ENCODE results near the gene EML5. TPM values are rescaled to one million over a fixed set of nuclear protein-coding genes. Genes with fewer than 3 reads are reported as not detected.

Gene EML5
- total and polyA plus RNA-seq, 2 of the 13 experiments (the other 11 are each of a cell fraction or from before 2014, with no cell fraction given) = 0.11 TPM; not detected in 1

DNA sequence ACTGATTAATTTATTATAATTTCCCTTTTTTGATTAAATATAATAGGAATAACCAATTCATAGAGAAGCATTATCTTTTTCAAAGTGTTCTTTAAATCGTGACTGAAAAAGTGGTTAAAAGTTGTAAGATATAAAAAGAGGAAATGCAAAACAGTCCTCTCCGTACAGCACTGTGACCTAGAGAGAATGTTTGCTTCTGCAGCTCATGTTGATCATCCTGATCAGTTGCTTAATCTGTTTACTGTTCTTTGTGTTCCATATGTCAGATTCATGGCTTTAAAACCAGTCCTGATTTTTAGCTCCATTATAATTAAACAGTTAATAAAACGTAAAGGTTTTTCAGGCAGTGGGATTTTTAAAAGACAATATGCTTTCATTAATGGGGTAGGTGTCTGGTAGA, 36.4 kb upstream of the EML5 start (continued):
- no peak for TF ChIP-seq NR2F6 (IDR thresholded peaks at IDR 0.05)
- TF ChIP-seq NR2F6 (CRISPR knock-in tag; IDR thresholded peaks at IDR 0.05) = 0 out of 2 replicates have a peak, but pooled peaks have one; percentile 16
- TF ChIP-seq, protein P1, sequence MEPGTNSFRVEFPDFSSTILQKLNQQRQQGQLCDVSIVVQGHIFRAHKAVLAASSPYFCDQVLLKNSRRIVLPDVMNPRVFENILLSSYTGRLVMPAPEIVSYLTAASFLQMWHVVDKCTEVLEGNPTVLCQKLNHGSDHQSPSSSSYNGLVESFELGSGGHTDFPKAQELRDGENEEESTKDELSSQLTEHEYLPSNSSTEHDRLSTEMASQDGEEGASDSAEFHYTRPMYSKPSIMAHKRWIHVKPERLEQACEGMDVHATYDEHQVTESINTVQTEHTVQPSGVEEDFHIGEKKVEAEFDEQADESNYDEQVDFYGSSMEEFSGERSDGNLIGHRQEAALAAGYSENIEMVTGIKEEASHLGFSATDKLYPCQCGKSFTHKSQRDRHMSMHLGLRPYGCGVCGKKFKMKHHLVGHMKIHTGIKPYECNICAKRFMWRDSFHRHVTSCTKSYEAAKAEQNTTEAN (CRISPR knock-in tag; conservative IDR thresholded peaks at IDR 0.05) = no peak
- no peak for TF ChIP-seq GLI4 (CRISPR knock-in tag; IDR thresholded peaks at IDR 0.05; ENCODE audit: borderline replicate concordance)
- peak; percentile 78 for TF ChIP-seq CEBPG (CRISPR knock-in tag; IDR thresholded peaks at IDR 0.05)
- no peak for TF ChIP-seq HOXD1 (CRISPR knock-in tag; IDR thresholded peaks at IDR 0.05)
- TF ChIP-seq, protein P2, sequence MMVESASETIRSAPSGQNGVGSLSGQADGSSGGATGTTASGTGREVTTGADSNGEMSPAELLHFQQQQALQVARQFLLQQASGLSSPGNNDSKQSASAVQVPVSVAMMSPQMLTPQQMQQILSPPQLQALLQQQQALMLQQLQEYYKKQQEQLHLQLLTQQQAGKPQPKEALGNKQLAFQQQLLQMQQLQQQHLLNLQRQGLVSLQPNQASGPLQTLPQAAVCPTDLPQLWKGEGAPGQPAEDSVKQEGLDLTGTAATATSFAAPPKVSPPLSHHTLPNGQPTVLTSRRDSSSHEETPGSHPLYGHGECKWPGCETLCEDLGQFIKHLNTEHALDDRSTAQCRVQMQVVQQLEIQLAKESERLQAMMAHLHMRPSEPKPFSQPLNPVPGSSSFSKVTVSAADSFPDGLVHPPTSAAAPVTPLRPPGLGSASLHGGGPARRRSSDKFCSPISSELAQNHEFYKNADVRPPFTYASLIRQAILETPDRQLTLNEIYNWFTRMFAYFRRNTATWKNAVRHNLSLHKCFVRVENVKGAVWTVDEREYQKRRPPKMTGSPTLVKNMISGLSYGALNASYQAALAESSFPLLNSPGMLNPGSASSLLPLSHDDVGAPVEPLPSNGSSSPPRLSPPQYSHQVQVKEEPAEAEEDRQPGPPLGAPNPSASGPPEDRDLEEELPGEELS (CRISPR knock-in tag; IDR thresholded peaks at IDR 0.05) = 0 out of 2 replicates have a peak, but pooled peaks have one; percentile 46
- TF ChIP-seq ELF3 (CRISPR knock-in tag; IDR thresholded peaks at IDR 0.05) = 0 out of 2 replicates have a peak, but pooled peaks have one; percentile 20
- no peak for TF ChIP-seq NR1H2 (CRISPR knock-in tag; IDR thresholded peaks at IDR 0.05; ENCODE audit: borderline replicate concordance, low read depth)
- TF ChIP-seq HOXA7 (CRISPR knock-in tag; IDR thresholded peaks at IDR 0.05) = no peak
- TF ChIP-seq, protein P3, sequence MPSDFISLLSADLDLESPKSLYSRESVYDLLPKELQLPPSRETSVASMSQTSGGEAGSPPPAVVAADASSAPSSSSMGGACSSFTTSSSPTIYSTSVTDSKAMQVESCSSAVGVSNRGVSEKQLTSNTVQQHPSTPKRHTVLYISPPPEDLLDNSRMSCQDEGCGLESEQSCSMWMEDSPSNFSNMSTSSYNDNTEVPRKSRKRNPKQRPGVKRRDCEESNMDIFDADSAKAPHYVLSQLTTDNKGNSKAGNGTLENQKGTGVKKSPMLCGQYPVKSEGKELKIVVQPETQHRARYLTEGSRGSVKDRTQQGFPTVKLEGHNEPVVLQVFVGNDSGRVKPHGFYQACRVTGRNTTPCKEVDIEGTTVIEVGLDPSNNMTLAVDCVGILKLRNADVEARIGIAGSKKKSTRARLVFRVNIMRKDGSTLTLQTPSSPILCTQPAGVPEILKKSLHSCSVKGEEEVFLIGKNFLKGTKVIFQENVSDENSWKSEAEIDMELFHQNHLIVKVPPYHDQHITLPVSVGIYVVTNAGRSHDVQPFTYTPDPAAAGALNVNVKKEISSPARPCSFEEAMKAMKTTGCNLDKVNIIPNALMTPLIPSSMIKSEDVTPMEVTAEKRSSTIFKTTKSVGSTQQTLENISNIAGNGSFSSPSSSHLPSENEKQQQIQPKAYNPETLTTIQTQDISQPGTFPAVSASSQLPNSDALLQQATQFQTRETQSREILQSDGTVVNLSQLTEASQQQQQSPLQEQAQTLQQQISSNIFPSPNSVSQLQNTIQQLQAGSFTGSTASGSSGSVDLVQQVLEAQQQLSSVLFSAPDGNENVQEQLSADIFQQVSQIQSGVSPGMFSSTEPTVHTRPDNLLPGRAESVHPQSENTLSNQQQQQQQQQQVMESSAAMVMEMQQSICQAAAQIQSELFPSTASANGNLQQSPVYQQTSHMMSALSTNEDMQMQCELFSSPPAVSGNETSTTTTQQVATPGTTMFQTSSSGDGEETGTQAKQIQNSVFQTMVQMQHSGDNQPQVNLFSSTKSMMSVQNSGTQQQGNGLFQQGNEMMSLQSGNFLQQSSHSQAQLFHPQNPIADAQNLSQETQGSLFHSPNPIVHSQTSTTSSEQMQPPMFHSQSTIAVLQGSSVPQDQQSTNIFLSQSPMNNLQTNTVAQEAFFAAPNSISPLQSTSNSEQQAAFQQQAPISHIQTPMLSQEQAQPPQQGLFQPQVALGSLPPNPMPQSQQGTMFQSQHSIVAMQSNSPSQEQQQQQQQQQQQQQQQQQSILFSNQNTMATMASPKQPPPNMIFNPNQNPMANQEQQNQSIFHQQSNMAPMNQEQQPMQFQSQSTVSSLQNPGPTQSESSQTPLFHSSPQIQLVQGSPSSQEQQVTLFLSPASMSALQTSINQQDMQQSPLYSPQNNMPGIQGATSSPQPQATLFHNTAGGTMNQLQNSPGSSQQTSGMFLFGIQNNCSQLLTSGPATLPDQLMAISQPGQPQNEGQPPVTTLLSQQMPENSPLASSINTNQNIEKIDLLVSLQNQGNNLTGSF (CRISPR knock-in tag; IDR thresholded peaks at IDR 0.05) = no peak
- TF ChIP-seq, protein P4, sequence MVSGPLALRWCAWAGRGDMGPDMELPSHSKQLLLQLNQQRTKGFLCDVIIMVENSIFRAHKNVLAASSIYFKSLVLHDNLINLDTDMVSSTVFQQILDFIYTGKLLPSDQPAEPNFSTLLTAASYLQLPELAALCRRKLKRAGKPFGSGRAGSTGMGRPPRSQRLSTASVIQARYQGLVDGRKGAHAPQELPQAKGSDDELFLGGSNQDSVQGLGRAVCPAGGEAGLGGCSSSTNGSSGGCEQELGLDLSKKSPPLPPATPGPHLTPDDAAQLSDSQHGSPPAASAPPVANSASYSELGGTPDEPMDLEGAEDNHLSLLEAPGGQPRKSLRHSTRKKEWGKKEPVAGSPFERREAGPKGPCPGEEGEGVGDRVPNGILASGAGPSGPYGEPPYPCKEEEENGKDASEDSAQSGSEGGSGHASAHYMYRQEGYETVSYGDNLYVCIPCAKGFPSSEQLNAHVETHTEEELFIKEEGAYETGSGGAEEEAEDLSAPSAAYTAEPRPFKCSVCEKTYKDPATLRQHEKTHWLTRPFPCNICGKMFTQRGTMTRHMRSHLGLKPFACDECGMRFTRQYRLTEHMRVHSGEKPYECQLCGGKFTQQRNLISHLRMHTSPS (CRISPR knock-in tag; IDR thresholded peaks at IDR 0.05; ENCODE audit: low read depth) = no peak
- TF ChIP-seq DPF2 (CRISPR knock-in tag; IDR thresholded peaks at IDR 0.05; ENCODE audit: borderline replicate concordance, low read depth) = 0 out of 2 replicates have a peak, but pooled peaks have one; percentile 25
- TF ChIP-seq ZNF768 (CRISPR knock-in tag; IDR thresholded peaks at IDR 0.05) = no peak
- TF ChIP-seq GATAD2A (CRISPR knock-in tag; IDR thresholded peaks at IDR 0.05) = 0 out of 2 replicates have a peak, but pooled peaks have one; percentile 40
- TF ChIP-seq FOXP1 (IDR thresholded peaks at IDR 0.05) = 0 out of 2 replicates have a peak, but pooled peaks have one; percentile 55
- peak; percentile 80 for TF ChIP-seq FOXP1 (CRISPR knock-in tag; IDR thresholded peaks at IDR 0.05)
- no peak for TF ChIP-seq ZFP36L2 (CRISPR knock-in tag; IDR thresholded peaks at IDR 0.05)
- TF ChIP-seq BCL6 (CRISPR knock-in tag; IDR thresholded peaks at IDR 0.05) = peak; percentile 40; the same call in 1 of the 2 replicates
